Ammon's horn (tissue), 1 donor: ENCODE measurements around the gene WWOX.

Source experiments
- DNase-seq: peaks from one replicate; pipeline ENCODE4 v3.0.0-alpha.2; 2016; ENCODE audit warnings: low spot score

Gene WWOX

GRCh38 chr16:78770353-78771091 lies 671.1 kb downstream of the WWOX start:
- peak; percentile 71 for DNase-seq

DNA sequence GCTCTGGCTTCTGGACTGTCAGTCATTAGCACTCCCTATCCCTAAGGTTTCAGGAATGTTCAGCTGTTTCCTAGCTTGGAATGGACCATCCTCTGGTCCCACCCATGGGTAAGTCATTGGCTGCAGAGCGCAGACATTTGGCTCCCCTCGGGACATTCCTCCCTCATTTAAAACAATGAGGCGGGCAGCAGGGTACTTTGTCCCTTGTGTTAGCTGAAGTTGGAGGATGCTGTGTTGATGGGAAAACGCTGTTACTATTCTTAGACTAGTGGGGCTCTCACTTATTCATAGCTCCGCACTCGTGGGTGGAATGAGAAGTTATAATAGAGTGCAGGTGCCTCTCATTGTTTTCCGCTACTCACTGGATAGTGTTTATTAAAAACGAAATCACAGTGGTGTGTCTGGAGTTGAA lies 673.8 kb downstream of the WWOX start:
- DNase-seq: no peak

GRCh38 chr16:78773706-78774105 lies 674.3 kb downstream of the WWOX start:
- no peak for DNase-seq

DNA sequence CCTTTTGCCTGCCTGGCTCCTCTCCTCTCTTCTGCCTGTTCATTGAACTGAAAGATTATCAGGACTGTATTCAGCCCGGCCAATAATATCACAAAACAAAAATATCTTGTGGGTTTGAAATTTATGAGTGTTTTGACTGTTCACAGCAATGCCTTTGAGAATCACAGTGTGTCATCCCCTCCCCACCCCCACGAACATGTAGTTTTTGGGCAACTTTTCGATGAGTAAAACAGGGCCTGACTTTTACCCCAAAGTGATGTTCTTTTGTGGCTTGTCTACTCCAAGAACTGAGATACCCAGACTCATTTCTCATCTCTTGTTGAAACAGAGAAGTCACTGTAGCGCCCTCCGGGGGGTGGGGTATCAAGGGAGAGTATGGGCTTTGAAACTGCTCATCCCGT lies 675.7 kb downstream of the WWOX start:
- DNase-seq: no peak

- DNase-seq: no peak
Observed at GRCh38 chr16:78778101-78779004, 678.9 kb downstream of the WWOX start.

GRCh38 chr16:78780808-78781207 lies 681.4 kb downstream of the WWOX start:
- DNase-seq: no peak

- no peak for DNase-seq
Observed at GRCh38 chr16:78782572-78782971, 683.1 kb downstream of the WWOX start.

DNA sequence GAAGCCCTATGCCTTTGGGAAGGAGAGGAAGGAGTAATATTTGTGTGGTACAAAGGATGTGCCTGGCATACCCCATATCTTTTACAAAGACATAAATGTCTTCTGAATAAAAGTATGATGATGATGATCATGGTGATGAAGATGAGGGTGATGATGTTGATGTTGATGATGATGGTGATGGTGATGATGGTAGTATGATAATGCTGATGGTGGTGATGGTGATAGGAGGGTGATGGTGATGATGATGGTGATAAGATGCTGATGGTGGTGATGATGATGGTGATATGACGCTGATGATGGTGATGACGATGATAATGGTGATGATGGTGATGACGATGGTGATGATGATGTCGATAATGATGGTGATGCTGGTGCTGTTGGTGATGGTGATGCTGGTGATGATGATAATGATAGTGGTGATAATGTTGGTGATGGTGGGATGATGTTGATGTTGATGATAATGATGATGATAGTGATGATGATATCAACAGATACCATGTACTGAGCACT lies 684.2 kb downstream of the WWOX start:
- no peak for DNase-seq

DNA sequence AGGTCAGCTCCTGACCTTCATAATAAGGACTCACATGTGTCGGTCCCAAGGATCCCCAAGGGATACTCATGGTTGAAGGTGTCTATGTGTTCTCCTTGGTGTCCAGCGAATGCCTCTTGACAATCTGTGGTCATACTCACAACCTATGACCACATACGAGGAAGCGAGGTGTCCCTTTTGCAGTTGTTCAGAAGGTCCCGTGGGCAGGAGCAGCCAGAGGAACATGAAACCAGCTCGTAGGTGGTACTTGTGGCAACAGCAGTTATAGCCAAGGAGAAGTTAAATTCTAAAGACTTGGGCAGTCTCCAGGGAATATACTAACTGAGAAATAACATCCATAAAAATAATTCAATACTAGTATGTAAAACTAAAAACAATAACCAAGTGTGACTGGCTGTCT lies 685.3 kb downstream of the WWOX start:
- DNase-seq: no peak

DNA sequence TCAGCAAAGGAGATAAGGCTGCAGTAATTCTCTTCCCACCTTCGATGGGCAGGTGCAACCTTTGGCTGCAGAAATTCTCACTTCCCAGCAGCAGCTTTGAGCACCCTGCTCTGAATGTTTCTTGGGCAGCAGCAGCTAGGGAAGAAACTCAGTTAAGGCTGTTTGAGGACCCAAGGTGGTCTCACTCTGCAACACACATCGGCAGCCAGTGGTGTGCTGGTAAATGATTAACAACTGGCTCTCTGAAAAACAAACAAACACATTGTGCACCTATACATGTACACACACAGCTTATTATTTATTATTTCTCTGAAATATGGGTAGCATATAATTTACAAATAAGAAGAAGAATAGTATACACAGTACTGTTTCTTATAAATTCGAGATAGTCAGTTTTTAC lies 685.8 kb downstream of the WWOX start:
- DNase-seq: no peak

GRCh38 chr16:78786635-78787034 lies 687.2 kb downstream of the WWOX start:
- DNase-seq: no peak

GRCh38 chr16:78788276-78788675 lies 688.8 kb downstream of the WWOX start:
- DNase-seq: no peak

DNA sequence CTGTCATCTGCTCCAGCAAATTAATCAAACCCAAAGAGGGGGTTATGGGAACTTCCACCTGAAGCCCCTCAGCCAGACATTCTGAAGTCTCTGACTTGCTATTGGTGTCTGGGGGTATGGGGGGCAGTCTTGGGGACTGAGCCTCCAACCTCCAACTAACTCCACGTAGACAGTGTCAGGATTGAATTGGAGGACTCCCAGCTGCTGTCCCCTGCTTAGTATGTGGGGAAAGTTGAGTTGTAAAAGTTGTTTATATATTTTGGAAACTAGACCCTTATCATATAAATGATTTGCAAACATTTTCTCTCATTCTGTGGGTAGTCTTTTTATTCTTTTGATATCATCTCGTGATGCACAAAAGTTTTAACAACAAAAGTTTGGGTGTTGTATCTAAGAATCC lies 689.2 kb downstream of the WWOX start:
- DNase-seq: no peak

DNA sequence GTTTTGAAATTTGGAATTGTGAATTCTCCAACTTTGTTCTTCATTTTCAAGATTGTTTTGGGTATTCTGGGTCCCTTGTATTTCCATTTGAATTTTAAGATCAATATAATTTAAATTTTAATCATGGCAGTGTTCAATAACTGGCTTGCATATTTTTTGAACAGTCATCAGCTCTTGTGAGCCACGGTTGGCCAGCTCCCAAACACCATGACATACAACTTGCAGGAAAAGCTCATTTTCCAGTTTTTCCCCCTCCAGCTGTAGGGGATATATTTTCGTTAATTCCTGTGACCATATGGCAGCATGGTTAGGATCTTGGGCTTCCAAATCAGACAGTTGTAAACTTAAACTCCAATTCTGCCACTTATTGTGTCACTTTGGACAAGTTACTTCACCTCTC lies 690.1 kb downstream of the WWOX start:
- no peak for DNase-seq

- no peak for DNase-seq
Observed at GRCh38 chr16:78791011-78791410, 691.6 kb downstream of the WWOX start.

DNA sequence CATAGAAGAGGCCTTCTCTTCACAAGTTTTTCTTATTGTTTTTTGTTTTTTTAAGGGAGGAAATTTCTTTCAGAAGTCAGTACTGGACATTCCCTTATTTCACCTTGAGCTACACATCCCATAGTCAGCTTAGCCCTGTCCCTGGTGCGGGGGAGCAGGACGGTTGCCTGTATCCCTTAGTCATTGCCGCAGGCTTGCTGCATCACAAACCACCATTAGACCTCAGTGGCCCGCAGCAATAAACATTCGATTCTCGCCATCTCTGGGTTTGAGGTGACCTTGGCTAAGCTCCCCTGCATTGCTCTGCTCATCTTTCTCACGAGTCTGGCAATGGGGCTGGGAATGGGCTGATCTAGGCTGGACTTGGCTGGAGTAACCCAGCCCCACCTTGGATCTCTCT lies 692.5 kb downstream of the WWOX start:
- DNase-seq: no peak

GRCh38 chr16:78792952-78793351 lies 693.5 kb downstream of the WWOX start:
- no peak for DNase-seq

DNA sequence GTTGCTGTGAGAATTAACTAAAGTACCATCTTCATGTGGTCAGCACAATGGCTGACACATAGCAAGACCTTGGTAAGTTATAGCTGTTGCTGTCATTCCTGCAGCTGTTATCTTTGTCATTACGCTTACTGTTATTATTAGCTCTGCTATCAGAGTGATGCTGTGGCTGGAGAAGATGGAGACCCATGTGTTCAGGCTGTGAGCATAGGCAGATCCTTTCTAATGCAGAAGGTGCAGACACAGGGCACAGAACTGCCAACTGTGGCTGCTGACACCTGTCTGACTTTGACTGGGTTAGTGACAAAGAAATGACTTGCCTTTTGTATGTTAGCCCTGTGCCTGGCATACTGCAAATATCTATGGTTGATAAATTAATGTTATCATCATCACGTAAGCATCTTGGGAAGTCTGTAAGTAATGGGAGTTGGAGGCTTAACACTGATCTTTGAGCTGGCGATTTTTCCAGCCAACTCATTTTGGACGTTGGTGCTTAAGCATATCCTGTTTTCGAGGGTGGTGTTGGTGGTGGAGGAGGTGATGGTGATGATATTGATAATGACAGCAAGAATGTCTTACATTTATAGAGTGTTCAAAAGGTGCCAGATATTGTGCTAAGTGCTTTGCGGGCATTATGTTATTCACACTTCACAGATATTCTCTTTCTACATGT lies 695.3 kb downstream of the WWOX start:
- no peak for DNase-seq

- no peak for DNase-seq
Observed at GRCh38 chr16:78795433-78795832, 696.0 kb downstream of the WWOX start.

DNA sequence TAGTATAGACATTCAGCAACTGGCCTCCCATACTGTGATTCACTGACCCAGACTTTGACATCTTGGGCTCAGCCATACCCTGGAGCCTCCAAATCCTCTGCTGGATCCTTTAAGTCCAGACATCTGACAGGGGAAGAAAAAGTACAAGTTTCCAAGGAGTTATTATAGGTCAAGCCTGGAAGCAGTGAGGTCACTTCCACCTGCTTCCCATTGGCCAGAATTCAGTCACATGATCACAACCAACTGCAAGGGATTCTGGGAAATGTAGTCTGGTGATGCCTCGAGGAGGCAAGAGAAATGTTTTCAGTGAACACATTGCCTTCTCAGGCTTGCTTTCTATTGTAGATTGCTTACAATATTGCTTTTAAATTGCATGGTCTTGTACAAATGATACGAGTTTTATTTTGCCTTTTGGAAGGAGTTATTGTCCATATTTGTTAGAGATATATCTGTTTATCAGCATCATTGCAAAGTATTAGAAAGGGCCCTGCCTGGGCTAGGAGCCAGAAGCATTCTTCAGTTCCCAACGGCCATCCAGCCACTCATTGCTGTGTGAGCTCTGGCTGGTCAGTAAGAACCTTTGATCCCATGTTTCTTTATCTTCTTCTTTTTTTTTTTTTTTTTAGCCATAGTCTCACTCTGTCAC lies 696.9 kb downstream of the WWOX start:
- peak; percentile 42 for DNase-seq

DNA sequence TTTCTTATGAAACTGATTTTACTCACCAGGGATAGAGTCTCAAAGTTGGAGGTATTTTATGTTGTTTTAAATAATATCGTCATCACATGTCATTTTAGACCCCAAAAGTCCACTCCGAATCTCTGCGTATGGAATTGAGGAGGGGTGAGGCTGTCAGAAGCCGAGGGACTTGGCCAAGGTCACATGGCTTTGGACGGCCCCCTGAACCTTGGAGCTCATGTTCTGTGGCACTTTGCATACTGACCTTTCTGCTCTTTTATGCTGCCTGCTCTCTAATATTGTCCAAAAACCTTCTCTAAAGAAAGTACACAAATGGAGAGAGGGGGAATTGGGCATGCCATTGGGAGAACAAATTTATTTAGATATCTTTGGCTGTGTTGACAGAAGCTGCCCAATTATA lies 700.0 kb downstream of the WWOX start:
- DNase-seq: no peak

DNA sequence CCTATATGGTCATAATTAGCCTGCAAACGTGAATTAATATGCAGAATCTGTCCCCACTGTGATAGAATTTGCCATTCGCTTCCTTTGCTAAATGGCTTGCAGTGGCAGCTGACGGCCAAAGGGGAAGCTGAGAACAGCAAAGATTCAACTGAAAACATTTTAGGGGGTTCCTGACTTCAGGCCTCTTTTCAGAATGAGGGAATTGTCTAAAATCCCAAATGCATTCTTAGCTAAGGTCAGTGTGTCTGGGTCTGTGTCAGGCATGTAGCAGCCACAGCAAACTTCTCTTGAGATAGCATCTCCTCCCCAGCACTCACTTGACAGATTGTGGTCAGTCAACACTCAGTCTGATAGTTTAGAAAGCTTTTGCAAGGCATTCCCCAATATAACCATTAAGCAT lies 701.1 kb downstream of the WWOX start:
- DNase-seq: no peak
